ENCODE data around the gene NRIP3. TPM values are rescaled to one million over a fixed set of nuclear protein-coding genes. Genes with fewer than 3 reads are reported as not detected.

The NRIP3 gene
- total RNA-seq: 0.39 TPM

DNA sequence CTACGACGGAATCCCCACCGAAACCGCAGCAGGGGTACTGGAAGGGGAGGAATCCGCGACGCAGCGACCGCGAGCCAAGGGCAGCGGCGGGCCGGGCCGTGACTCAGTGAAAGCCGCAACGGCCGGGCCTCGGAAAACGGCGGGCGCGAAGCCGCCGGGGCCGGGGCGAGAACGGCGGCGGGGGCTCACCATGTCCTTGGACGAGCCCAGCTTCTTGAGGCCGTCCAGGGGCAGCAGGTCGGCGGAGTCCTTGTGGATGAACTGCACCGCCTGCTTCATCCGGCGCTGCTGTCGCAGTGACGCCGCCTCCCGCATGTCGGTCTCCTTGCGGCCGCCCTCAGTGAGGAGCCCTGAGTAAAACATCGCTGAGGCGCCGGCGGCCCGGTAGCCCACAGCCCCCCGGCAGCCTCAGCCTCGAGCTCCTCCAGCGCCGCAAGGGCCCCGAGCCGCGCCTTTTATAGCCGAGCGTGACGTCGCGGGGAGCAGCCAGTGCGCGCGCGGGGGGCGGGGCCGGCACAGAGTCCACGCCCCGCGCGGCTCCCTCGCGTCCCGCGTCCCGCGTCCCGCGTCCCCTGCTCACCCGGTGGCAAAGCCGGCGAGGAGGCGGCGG is at the start of gene NRIP3:
TSS of gene NRIP3 (minus strand) at position 429 of the 610 bp plus-strand sequence. CDS start at position 363, 66 bp downstream.
- DNase-seq: no peak

DNA sequence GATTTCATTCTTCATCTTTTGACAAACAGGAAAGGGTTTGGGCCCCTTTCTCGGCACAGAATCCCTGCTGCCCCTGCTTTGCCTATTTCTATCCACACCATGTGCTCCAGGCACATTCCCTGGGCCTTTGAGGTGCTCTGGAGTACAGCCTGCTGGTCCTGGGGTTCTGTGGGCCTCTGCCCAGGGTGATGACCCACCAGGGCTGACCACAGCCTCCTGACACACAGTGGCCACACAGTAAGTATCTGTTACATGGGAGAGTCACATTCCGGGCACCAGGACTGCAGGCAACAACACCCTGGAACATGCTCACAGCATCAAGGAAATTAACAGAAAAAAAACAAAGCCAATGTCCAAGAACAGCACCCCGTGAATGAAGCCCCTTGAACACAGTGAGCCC is 48.5 kb upstream of the NRIP3 start:
- no peak for DNase-seq

DNA sequence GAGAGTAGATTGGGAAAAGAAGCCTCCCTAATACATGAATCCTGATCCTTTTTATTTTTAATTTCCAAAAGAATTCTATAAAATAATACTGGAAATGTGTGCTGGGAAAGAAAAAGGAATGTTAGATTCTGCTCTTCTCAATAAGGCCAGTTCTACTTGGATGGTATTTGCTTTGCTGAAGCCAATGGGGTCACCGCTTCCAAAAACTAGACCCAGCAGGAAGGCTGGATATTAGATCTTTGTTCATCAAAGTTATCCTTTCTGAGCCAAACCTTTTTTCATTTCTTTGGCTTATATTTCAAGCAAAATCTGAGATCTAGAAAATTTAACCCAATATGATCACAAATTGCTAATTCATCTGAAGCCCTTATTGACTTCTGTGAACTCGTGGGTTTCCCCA is 46.2 kb upstream of the NRIP3 start:
- no peak for DNase-seq

DNA sequence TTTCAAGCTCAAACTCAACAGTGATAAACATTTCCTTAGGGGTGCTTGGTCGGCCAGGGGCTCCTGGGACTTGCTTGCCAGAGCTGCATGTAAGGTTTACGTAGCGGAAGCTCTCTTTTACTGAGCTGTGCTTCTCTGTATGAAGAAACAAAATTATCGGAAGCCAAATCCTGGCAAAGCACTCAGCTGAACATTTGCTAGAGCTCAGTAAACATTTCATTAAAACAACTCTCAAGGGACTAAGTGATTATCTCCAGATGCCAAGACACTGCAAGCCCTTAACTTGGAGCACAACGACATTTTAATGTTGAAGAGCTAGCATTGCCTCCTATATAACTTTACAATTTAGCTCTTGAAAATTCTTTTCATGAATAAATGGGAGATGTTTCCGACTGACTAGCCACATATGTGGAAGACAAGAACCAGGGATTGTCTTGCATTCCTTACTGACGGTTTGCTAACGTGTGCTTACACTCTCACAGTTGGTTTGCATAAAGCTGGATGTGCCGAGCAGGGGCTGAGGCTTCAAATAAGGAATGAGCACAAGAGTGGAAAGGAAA is 44.2 kb upstream of the NRIP3 start:
- peak; percentile 94 for DNase-seq

DNA sequence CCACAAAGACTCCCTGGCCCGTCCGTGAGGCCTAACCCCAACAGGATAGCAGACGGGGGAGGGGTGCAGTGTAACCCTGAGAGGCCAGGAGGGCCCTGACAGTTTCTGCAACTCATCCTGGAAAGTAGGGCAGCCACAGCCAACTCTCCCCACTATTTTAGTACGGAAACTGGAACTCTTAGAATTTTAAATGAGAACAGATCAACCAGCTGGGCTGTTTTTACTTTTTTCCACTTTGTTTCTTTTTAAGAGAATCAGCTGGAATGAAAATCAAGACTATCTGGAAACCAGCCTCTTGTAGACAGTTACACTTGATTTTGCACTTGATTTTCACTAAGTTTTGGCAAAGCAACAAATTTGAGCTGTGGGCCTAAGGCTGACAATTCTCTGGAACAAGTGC is 42.7 kb upstream of the NRIP3 start:
- peak; percentile 61 for DNase-seq

DNA sequence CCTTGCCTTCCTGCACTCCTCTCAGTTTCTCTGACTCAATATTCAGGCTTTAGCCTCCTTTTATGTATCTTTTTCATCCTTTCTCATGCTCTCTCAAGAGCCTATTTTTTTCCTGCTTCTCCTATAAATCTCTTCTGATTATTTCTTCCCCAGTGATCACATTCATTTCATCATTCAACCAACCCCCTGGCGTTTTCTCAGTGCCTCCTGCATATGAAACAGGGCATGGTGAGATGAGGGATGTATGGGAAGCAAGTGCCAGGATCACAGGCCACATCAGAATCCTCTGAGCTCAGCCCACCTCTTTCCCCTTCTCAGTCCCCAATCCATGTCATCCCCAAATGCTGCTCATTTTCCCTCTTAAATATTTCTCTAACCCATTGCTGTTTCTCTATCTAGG is 38.7 kb upstream of the NRIP3 start:
- no peak for DNase-seq

DNA sequence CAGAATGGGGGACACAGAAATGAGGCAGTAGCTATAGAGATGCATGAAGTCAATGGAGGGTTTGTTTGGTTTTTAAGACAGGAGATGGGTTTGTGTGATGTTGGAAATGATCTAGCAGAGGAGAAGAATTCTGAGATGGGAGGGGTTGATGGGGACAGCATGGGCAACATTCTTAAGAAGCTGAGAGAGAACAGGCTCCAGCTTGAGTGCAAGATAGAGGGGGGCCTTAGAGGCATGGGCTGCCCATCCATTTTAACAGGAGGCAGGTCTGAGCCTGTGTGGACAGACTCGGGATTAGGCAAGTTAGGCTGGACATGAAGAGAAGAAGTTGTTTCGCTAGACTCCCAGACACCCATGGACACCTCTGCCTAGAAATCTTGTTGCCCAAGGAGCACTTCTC is 37.9 kb upstream of the NRIP3 start:
- no peak for DNase-seq

DNA sequence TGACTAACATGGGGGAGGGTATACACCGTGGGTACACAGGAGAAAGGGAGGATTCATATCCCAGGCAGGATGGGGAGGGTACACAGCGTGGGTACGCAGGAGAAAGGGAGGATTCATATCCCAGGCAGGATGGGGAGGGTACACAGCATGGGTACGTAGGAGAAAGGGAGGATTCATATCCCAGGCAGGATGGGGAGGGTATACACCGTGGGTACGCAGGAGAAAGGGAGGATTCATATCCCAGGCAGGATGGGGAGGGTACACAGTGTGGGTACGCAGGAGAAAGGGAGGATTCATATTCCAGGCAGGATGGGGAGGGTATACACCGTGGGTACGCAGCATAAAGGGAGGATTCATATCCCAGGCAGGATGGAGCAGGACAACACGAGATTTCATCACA is 36.6 kb upstream of the NRIP3 start:
- no peak for DNase-seq

DNA sequence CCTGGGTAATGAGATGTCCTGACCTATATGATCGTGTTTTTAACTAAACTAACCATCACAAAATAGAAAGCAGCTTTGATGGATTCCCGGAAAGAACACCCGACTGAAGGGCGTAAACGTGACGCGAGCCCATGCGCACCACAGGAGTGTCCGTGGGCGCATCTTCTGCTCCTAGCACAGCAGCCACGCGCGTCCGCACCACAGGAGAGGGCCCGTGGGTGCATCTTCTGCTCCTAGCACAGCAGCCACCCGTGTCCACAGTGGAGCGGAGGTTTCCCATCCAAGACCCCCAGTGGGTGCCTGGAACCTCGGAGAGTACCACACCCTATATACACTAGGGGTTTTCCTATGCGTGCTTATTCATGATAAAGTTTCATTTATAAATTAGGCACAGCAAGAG is 36.1 kb upstream of the NRIP3 start:
- no peak for DNase-seq

DNA sequence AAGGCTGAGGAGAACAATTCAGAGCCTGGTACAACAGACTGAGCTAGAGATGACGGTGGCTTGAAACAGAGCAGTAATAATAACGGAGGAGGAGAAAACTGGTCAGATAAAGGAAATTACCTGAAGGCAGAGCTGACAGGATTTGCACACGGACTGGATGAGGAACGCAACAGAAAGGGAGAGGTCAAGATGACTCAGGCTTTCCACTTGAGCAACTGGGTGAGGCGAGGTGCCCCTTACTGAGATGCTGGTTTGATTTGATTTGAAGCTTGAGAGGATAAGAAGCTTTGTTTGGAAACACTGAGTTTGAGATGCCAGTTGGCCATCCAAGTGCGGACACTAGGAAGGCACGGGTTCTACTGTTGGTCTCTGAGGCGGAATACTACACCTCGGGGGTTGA is 35.4 kb upstream of the NRIP3 start:
- DNase-seq: no peak

DNA sequence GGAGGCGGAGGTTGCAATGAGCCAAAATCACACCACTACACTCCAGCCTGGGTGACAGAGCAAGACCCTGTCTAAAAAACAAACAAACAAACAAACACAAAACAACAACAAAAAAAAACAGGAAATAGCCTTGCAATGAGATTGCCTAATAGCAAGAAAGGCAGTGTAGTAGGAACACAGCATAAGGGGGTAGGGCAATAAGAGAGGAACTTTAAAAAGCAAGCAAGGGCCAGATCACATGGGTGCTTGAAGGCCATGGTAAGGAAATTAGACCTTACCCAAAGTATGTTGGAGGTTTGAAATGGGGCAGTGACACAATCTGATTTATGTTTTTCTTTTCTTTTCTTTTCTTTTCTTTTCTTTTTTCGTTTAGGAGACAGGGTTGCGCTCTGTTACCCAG is 34.7 kb upstream of the NRIP3 start:
- DNase-seq: no peak

DNA sequence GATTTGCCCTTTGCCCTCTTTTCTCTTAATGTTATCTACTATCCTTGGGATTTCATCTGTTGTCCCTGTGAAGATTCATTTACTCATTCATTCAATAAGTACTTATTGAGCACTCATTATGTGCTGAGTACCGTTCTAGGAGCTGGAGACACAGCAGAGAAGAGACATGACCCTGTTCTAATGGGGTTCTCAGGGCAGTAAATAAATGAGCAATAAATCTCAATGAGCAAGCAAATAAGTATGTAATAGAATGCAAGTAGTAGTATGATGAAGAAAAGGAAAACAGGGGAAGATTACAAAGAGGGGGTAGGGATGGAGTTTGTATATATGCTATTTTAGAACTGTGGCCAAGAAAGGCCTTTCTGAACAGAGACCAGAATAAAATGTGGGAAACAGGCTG is 34.2 kb upstream of the NRIP3 start:
- no peak for DNase-seq

DNA sequence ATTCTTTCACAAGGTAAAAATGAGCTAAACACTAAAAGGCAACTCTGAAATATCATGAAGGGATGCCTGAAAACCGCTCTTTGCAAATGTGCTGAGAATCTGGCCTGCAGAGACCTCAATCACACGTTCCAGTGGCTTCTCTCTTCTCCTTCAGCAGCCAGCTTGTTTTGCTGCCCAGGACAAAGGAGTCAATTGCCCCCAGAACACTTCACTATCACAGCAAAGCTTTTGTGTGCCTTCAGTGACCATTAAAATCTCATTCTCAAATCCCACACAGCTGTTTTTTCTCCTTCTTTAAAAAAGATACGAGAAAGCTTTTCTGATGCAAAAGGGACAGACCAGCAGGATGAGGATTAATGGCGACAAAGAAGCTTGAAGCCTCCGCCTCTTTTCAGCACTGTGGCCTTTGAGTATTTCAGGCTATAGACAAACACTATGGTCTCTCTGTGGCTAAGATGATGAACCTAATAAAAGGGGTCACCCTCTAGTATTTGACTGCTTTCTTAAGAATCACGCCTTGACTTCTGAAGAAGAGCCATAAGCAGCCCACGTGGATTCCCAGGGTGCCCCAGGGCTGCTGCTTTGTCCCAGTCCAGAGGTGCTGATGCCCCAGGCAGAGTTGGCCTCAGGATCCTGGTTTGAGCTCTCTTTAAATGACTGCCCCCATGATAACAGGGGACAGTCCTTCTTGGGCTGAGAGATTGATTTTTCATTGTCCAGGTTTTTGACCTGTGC is 33.4 kb upstream of the NRIP3 start:
- DNase-seq: no peak

DNA sequence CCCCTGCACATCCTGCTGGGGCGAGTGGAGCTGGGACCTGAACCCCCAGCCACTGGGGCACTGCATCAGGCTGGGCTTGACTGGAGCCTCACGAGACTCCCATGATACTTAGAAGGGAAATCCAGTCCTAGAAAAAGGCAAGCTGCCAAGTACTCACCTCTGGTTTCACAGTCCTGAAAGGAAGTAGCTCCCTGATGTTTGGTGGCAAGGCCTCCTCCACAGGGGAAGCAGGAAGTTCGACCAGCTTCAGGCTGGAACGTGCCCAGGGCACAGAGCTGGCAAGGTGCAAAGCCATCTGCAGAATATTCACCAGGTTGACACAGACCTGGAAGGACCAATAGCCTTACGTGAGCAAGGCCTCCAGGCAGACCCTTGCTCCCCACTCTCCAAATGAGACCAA is 26.8 kb upstream of the NRIP3 start:
- DNase-seq: no peak

DNA sequence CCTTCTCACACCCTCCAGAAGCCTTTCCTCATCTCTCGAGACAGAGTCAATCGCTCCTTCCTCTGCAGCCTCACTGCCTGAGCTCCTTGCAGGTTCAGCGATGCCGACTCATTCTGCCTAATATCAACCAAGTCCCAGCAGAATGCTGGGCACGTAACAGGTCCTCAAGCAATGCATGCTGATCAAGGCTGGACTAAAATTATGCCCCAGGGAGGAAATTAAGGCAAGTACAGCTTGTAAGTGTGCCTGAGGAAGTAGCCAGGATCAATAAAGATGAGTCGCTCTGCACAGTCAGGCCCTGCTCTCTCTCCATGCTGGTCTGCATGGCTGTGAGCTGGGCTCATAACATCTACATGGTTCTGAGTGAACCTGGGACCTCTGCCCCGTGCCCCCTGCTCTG is 25.6 kb upstream of the NRIP3 start:
- no peak for DNase-seq

DNA sequence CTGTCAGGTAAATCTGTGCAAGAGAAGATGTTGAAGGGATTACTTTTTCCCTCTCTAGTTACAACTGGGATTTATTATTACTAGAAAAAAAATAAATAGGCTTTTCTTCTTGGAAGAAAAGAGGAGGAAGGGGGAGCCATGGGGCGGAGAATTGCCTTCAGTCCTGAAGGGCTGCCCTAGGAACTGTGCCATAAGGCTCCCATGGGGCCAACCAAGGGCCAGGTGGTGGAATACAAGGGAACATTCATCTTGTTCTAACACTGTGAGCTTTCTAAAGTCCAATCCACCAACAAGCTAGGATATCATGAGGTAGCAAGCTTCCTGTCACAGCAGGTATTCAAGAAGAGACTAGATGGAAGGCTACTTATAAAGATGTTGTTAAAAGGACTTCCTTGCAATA is 24.8 kb upstream of the NRIP3 start:
- DNase-seq: no peak

DNA sequence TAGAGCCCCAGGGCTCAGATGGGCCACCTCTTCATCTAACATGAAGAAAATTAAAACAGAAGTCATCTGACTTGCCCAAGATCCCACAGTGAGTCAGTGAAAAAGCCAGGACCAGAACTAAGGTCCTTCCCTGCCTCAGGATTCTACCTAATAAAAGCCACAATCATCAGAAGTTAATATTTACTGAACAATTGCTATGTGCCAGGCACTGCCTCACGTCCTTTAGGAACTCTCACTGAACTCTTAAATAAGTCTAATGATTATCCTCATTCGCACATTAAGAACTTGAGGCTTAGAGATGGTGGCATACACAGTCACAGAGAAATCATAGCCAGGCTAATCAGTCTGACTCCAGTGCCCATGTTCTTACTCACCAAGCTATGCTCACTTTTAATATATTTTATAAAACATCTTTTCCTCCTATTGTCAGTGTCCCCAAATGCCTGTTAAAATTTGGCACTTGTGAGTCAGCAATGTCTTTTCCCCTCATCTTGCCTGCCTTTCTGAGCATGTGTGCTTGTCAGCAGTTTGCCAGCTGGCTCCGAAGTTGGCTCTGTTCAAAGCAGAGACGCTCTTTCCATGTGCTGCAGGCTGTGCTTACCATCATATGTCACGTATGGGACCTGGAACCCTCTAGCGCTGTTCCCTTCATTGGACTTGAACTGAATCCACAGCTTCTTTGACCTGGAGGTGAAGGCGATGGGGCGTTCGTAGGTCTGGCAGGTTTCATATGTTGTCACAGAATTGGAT is 21.5 kb upstream of the NRIP3 start:
- DNase-seq: peak; percentile 59

DNA sequence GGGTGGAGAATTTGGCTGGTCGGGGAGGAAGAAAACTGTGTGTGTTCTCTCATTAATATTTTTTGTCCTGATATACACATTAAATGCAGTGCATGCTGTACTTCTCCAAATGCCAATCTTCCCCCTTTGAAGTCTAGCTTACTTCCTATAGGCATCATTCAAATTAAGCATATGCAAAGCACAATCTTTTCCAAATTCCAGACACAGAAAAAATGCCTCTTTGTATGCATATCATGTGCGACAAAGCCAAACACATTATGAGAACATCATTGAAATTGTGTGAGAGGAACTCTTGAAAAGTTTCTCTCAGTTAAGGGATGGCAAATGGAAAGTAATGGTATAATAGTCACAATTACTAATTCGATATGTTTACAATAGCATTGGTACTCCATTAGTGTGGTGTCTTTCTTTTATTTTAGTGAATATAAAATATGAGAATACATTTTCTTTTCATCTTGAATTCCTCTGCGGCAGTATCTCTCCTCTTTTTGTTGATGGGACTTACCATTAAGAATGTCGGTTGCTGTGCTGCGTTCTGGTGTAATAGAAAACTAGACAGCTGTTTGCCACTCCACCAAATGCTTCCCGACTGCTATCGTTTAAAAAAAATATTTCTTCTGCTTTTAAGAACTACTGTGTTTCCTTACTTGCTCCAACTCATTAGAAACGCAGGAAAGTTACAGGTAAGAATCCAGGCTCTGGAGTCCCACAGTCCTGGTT is 19.3 kb upstream of the NRIP3 start:
- DNase-seq: no peak

DNA sequence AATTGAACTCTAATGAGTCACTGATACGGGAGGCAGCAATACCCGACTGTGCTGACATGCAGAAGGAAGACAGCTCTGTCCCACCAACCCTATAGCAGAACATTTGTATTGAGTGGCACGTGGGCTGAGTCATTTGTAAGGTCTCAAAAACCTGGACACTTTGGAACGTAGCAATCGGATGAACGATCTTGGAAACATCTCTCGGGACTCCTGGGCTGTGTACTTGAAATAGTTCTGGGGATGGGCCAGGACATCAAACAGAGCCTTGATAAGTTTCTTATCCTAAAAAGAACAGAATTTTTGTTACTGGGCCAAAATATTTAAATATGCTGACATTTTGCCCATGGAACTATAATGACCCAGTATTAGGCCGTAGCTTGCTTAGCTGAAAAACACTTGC is 17.1 kb upstream of the NRIP3 start:
- DNase-seq: no peak

DNA sequence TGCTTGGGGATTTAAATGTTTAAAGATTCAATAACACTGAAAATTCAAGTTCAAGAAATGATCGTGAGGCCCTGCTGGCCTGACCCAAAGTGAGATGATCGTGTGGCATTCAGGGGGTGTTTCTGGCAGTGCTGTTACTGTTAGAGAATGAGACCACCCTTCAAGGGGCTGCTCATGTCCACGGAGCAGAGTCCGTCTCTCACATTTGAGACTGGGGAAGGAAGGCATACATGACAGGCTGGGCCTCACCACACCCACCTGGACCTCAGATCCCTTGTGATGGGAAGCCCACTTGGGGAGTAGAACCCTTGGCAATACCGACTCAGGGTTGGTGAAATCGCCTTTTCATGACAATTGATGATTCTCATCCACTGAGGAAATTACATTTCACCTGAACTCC is 16.1 kb upstream of the NRIP3 start:
- no peak for DNase-seq

DNA sequence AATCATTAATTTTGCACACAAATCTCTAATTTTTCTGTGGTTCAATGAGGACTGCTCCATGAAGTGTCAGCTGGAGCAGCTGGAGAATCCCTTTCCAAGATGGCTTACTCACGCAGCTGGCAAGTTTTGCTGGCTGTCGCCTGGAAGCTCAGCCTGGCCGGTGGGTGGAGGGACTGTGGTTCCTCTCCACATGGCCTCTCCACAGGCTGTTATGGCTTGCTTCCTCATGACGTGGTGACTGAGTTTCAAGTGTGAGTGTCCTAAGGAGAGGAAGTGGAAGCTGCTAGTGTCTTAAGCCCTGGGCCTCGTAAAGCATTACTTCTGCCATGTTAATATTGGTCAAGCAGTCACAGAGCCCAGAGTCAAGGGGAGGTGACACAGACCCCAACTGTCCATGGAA is 14.0 kb upstream of the NRIP3 start:
- DNase-seq: no peak

DNA sequence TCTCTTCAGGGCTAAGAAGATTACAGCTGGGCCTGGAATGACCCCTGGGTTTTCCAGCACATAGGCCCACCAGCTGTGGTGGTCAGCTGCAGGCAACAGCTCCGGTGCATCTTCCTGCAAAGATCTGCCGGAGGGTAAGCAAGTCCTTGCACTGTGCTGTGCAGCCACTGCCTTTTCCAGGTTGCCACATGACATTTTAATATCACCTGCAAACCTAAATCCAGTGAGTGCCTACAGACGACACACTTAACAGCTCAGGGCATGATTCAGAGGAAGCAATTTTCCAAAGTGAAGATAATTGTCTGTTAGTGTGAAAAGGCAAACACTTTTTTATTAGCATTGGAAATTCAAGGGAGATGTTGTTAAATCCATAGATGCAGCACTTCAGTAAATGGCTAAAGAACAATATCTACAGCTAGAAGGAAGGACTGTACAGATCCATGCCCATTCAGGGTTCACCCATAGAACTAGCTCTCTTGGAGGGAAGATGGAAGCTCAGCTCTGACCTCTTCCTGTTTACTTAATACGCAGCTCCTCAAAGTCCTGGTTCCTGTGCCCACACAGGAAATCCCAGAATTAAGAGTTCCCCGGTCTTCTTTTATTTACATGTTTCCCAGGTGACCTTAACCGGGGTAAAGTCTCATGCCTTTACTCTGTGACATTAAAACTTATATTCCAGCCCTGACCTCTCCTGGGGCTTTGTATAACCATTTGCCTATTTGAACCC is 13.3 kb upstream of the NRIP3 start:
- DNase-seq: no peak
